Dedifferentiated amniotic fluid mesenchymal stem cell (primary cell): ENCODE results near the gene SH3TC2.
"Not testable (repeated sequence)": the region's sequence is repeated elsewhere in the genome, so short reads cannot be mapped to it uniquely, and the experiment has no call there.

ENCODE experiments used
- DNase-seq: peaks from one replicate; pipeline ENCODE4 v3.0.0-alpha.2; 2016; ENCODE audit errors: extremely low spot score

SH3TC2 gene

GRCh38 chr5:149063017-149063687, at the start of gene SH3TC2:
SH3TC2 (minus strand) TSS chr5:149063062; CDS start chr5:149063022, 40 bp downstream.
- peak; percentile 57 for DNase-seq

GRCh38 chr5:149110406-149110805, 47.5 kb upstream of the SH3TC2 start:
- no peak for DNase-seq

- DNase-seq, result no peak
Measured at GRCh38 chr5:149108651-149109280, 45.9 kb upstream of the SH3TC2 start.

- DNase-seq, result no peak
Measured at GRCh38 chr5:149100331-149100730, 37.5 kb upstream of the SH3TC2 start.

- no peak for DNase-seq
Measured at GRCh38 chr5:149099920-149100319, 37.1 kb upstream of the SH3TC2 start.

GRCh38 chr5:149094996-149095395, 32.1 kb upstream of the SH3TC2 start:
- DNase-seq, result no peak

GRCh38 chr5:149093625-149094024, 30.8 kb upstream of the SH3TC2 start:
- DNase-seq, result no peak

GRCh38 chr5:149089796-149090195, 26.9 kb upstream of the SH3TC2 start:
- DNase-seq, result no peak

- no peak for DNase-seq
Measured at GRCh38 chr5:149088686-149089085, 25.8 kb upstream of the SH3TC2 start.

GRCh38 chr5:149083846-149084245, 21.0 kb upstream of the SH3TC2 start:
- DNase-seq, result no peak

GRCh38 chr5:149082271-149082670, 19.4 kb upstream of the SH3TC2 start:
- no peak for DNase-seq

- no peak for DNase-seq
Measured at GRCh38 chr5:149080294-149080693, 17.4 kb upstream of the SH3TC2 start.

- no peak for DNase-seq
Measured at GRCh38 chr5:149079883-149080282, 17.0 kb upstream of the SH3TC2 start.

- not testable (repeated sequence) for DNase-seq
Measured at GRCh38 chr5:149074071-149074470, 11.2 kb upstream of the SH3TC2 start.

- no peak for DNase-seq
Measured at GRCh38 chr5:149073213-149073612, 10.4 kb upstream of the SH3TC2 start.

GRCh38 chr5:149072791-149073190, 9.9 kb upstream of the SH3TC2 start:
- DNase-seq, result no peak

GRCh38 chr5:149072376-149072775, 9.5 kb upstream of the SH3TC2 start:
- no peak for DNase-seq

GRCh38 chr5:149071756-149072155, 8.9 kb upstream of the SH3TC2 start:
- DNase-seq, result no peak

GRCh38 chr5:149071216-149071615, 8.4 kb upstream of the SH3TC2 start:
- no peak for DNase-seq

- no peak for DNase-seq
Measured at GRCh38 chr5:149069711-149070110, 6.8 kb upstream of the SH3TC2 start.

- DNase-seq, result no peak
Measured at GRCh38 chr5:149063896-149064478, 1.1 kb upstream of the SH3TC2 start.

- peak; percentile 25 for DNase-seq
Measured at GRCh38 chr5:149062371-149063016, 368 bp downstream of the SH3TC2 start.

GRCh38 chr5:149061341-149061740, 1.5 kb downstream of the SH3TC2 start:
- DNase-seq, result no peak
